ENCODE data around the gene SSH2. TPM values are rescaled to one million over a fixed set of nuclear protein-coding genes. Genes with fewer than 3 reads are reported as not detected.

SSH2 gene
- total and polyA plus RNA-seq, 2 of the 13 experiments (the other 11 are each of a cell fraction or from before 2014, with no cell fraction given): 6.0 to 6.4 TPM

DNA sequence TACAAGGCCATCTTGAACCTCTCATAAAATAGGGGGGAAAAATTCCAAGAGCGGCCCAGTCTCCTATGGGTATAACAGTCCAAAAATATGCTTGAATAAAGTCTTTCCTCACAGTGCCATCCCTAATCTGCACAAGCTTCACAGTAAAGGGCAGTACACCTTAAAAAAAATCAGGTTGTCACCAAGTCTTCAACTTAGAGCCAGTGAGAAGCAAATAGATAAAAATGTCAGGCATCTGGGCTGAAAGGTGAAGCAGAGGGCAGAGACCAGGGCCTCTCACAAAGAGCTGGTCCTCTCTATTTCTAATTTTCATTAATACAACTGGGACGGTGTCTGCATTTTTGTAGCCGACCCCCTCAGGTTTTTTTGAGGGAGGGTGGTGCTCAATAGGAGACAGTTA, 82.9 kb downstream of the SSH2 start:
- Histone ChIP-seq H3K9ac (ENCODE audit: insufficient read depth, low read depth, low read length) (no peak overlapping the region), H3K4me3 (replicated peaks in 1 of 3; ENCODE audit: insufficient read depth in 1 of 3, low read depth in 2 of 3, low read length in 3 of 3) (no peak overlapping the region), H3K9me3 (ENCODE audit: low read length) (no peaks in the 10 kb centered on the region), H3K4me1 (ENCODE audit: insufficient read depth, low read length) (peaks cover 8% of the 10 kb centered on the region; the same call in 1 of the 2 replicates), H3K79me2 (ENCODE audit: insufficient read depth, low read length) (no peaks in the 10 kb centered on the region), H3K27me3 (ENCODE audit: control insufficient read depth in 1 of 2, insufficient read depth in 2 of 2, low read length in 2 of 2) (no peaks in the 10 kb centered on the region), H4K20me1 (ENCODE audit: insufficient read depth, low read length) (no peaks in the 10 kb centered on the region), H3K27ac (ENCODE audit: extremely low read length, insufficient read depth, low read length) (no peak overlapping the region), H3K36me3 (replicated peaks in 1 of 2; ENCODE audit: control insufficient read depth in 1 of 2, insufficient read depth in 2 of 2, low read length in 2 of 2) (no peaks in the 10 kb centered on the region), H2AFZ (ENCODE audit: low read length) (no peak overlapping the region), H3K4me2 (ENCODE audit: low read depth, low read length) (no peak overlapping the region)
- in situ Hi-C loops (cut with HindIII; ENCODE audit: extremely low pct_ligation_motif_present, low pct_unique_long_range_greater_than_20kb): no loop called here
- no peak for TF ChIP-seq RFX3 (CRISPR knock-in tag; IDR thresholded peaks at IDR 0.05)
- TF ChIP-seq TBX3 (IDR thresholded peaks at IDR 0.05; ENCODE audit: borderline replicate concordance): no peak
- TF ChIP-seq NCOA1 (CRISPR knock-in tag; IDR thresholded peaks at IDR 0.05): no peak
- no peak for TF ChIP-seq ZNF136 (CRISPR knock-in tag; IDR thresholded peaks at IDR 0.05; ENCODE audit: low read depth)
- TF ChIP-seq SP1 (IDR thresholded peaks at IDR 0.05): no peak
- no peak for TF ChIP-seq SP1 (CRISPR knock-in tag; IDR thresholded peaks at IDR 0.05)
- no peak for TF ChIP-seq PLRG1 (conservative IDR thresholded peaks at IDR 0.05)
- no peak for TF ChIP-seq FOSL1 (CRISPR knock-in tag; IDR thresholded peaks at IDR 0.05; ENCODE audit: borderline replicate concordance)
- TF ChIP-seq GFI1 (CRISPR knock-in tag; IDR thresholded peaks at IDR 0.05; ENCODE audit: borderline replicate concordance): no peak
- TF ChIP-seq ARNT2 (CRISPR knock-in tag; IDR thresholded peaks at IDR 0.05; ENCODE audit: low read depth): no peak
- TF ChIP-seq KDM1A (CRISPR knock-in tag; IDR thresholded peaks at IDR 0.05): no peak
- no peak for TF ChIP-seq KLF12 (CRISPR knock-in tag; IDR thresholded peaks at IDR 0.05; ENCODE audit: borderline replicate concordance)
- no peak for TF ChIP-seq ZFP1 (CRISPR knock-in tag; IDR thresholded peaks at IDR 0.05)
- no peak for TF ChIP-seq ADNP (CRISPR knock-in tag; IDR thresholded peaks at IDR 0.05)
- TF ChIP-seq ZNF281 (CRISPR knock-in tag; IDR thresholded peaks at IDR 0.05; ENCODE audit: borderline replicate concordance): no peak
- no peak for TF ChIP-seq WIZ (CRISPR knock-in tag; IDR thresholded peaks at IDR 0.05)
- no peak for TF ChIP-seq MAF1 (CRISPR knock-in tag; IDR thresholded peaks at IDR 0.05; ENCODE audit: borderline replicate concordance)
- no peak for TF ChIP-seq ZNF33B (CRISPR knock-in tag; IDR thresholded peaks at IDR 0.05)
- no peak for TF ChIP-seq ZNF20 (CRISPR knock-in tag; IDR thresholded peaks at IDR 0.05)
- BruUV-seq (replicated peaks): no TSS peak
- ChIA-PET CTCF (ENCODE audit: low intra/inter-chr PET ratio, low total read pairs) (no interaction called here), POLR2A (no interaction called here)
- ATAC-seq: no peak
- no peak for FAIRE-seq
- DNase-seq (ENCODE audit: low spot score): no peak
- 97% methylated on average over 3 of the region's 3 CpGs for WGBS (ENCODE audit: low lambda C conversion rate)
- intact Hi-C loops (cut with micrococcal nuclease; ENCODE audit: unreplicated experiment): no loop called here

Data from HepG2 (cell line).